Measurements from ENCODE around the gene SGCD.

DNA sequence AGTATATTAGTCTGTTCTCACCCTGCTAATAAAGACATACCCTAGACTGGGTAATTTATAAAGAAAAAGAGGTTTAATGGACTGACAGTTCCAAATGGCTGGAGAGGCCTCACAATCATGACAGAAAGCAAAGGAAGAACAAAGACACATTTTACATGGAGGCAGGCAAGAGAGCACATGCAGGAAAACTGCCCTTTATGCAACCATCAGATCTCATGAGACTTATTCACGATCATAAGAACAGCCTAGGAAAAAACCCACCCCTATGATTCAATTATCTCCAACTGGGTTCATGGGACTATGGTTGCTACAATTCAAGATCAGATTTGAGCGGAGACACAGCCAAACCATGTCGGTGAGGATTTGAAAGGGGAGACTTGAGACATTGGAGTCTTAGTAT, 270.3 kb downstream of the SGCD start:
- TF ChIP-seq, protein P1, sequence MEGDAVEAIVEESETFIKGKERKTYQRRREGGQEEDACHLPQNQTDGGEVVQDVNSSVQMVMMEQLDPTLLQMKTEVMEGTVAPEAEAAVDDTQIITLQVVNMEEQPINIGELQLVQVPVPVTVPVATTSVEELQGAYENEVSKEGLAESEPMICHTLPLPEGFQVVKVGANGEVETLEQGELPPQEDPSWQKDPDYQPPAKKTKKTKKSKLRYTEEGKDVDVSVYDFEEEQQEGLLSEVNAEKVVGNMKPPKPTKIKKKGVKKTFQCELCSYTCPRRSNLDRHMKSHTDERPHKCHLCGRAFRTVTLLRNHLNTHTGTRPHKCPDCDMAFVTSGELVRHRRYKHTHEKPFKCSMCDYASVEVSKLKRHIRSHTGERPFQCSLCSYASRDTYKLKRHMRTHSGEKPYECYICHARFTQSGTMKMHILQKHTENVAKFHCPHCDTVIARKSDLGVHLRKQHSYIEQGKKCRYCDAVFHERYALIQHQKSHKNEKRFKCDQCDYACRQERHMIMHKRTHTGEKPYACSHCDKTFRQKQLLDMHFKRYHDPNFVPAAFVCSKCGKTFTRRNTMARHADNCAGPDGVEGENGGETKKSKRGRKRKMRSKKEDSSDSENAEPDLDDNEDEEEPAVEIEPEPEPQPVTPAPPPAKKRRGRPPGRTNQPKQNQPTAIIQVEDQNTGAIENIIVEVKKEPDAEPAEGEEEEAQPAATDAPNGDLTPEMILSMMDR (IDR thresholded peaks at IDR 0.05; ENCODE audit: insufficient read depth, low read length): no peak
- TF ChIP-seq GABPA (IDR thresholded peaks at IDR 0.05; ENCODE audit: low read depth) (no peak), POLR2AphosphoS5 (IDR thresholded peaks at IDR 0.05; ENCODE audit: low read depth) (no peak), REST (IDR thresholded peaks at IDR 0.05; ENCODE audit: insufficient replicate concordance, low read depth) (no peak), SPI1 (IDR thresholded peaks at IDR 0.05; ENCODE audit: borderline replicate concordance, low read depth) (no peak)
